Muscle of leg (tissue), 11 donors: ENCODE data around the gene NOXA1. TPM values are rescaled to one million over a fixed set of nuclear protein-coding genes. Genes with fewer than 3 reads are reported as not detected.

Source experiments
- DNase-seq: peaks from one replicate; pipeline ENCODE4 v3.0.0; 2013
- H3K27ac ChIP-seq: one replicate; pipeline ENCODE4 v1.5.1; 2013; ENCODE audit warnings: mild to moderate bottlenecking, low read length, control low read depth
- H3K27me3 ChIP-seq: one replicate; pipeline ENCODE4 v1.6.1; 2013; ENCODE audit warnings: low read length; ENCODE audit not compliant: control insufficient read depth, insufficient read depth
- H3K36me3 ChIP-seq: one replicate; pipeline ENCODE4 v1.6.1; 2013; ENCODE audit warnings: low read length; ENCODE audit not compliant: control insufficient read depth, insufficient read depth
- H3K4me1 ChIP-seq: one replicate; pipeline ENCODE4 v1.6.1; 2013; ENCODE audit warnings: low read length; ENCODE audit not compliant: control insufficient read depth, insufficient read depth
- H3K4me3 ChIP-seq: one replicate; pipeline ENCODE4 v1.5.1; 2013; ENCODE audit warnings: low read length, control low read depth
- H3K9me3 ChIP-seq: replicated peaks from 2 replicates; pipeline ENCODE4 v1.6.1; 2013; ENCODE audit warnings: low read depth, low read length; ENCODE audit not compliant: control insufficient read depth
- WGBS: methylation state at CpG from one replicate; pipeline ENCODE4 v1.1.5; 2013; ENCODE audit warnings: missing lambda C conversion rate; ENCODE audit not compliant: insufficient coverage; 5-methylcytosine and 5-hydroxymethylcytosine counted together
- polyA plus RNA-seq, 8 donors: library from polyadenylated mRNA; unstranded; fragments of 120-200 nt; gene quantifications; one replicate each; pipeline versions ENCODE4 v1.2.1 to v1.2.3, GENCODE V29; 2013; ENCODE audit warnings: inconsistent platforms in 1 of 8, low replicate concordance in 1 of 8; ENCODE audit not compliant: insufficient read length in 8 of 8, insufficient read depth in 1 of 8
- total RNA-seq: library from RNA; stranded (reverse); fragments of 120-200 nt; gene quantifications from one replicate; pipeline ENCODE4 v1.2.4, GENCODE V29; 2013

NOXA1 gene
- total and polyA plus RNA-seq, 9 donors: 0.99 to 5.1 (median 2.3) TPM

GRCh38 chr9:137428841-137429545 is 5.8 kb downstream of the NOXA1 start:
- whole genome bisulfite sequencing: 86% methylated on average over 26 of the region's 27 CpGs
- H3K4me1 ChIP-seq: peaks cover 14% of the 10 kb centered on the region
- no peak for DNase-seq
- H3K27me3 ChIP-seq: no peaks in the 10 kb centered on the region
- H3K27ac ChIP-seq: no peak overlapping the region
- no peaks in the 10 kb centered on the region for H3K9me3 ChIP-seq
- H3K4me3 ChIP-seq: no peak overlapping the region
- H3K36me3 ChIP-seq: no peaks in the 10 kb centered on the region

GRCh38 chr9:137429546-137429890 is 6.3 kb downstream of the NOXA1 start:
- Histone ChIP-seq H3K27ac (no peak overlapping the region), H3K4me1 (peaks cover 10% of the 10 kb centered on the region), H3K27me3 (no peaks in the 10 kb centered on the region), H3K4me3 (no peak overlapping the region), H3K9me3 (no peaks in the 10 kb centered on the region), H3K36me3 (no peaks in the 10 kb centered on the region)
- no peak for DNase-seq
- WGBS: 80% methylated on average over 11 of the region's 14 CpGs

- peaks cover 10% of the 10 kb centered on the region for H3K4me1 ChIP-seq
- no peak overlapping the region for H3K4me3 ChIP-seq
- no peaks in the 10 kb centered on the region for H3K36me3 ChIP-seq
- no peak for DNase-seq
- H3K27ac ChIP-seq: no peak overlapping the region
- no peaks in the 10 kb centered on the region for H3K27me3 ChIP-seq
- H3K9me3 ChIP-seq: no peaks in the 10 kb centered on the region
- WGBS: 63% methylated on average over 30 of the region's 34 CpGs
Measured at GRCh38 chr9:137429974-137430722, 7.0 kb downstream of the NOXA1 start.

GRCh38 chr9:137430723-137431415 is 7.7 kb downstream of the NOXA1 start:
- Histone ChIP-seq H3K4me3 (no peak overlapping the region), H3K9me3 (no peaks in the 10 kb centered on the region), H3K4me1 (peaks cover 10% of the 10 kb centered on the region), H3K27ac (no peak overlapping the region), H3K27me3 (no peaks in the 10 kb centered on the region), H3K36me3 (no peaks in the 10 kb centered on the region)
- DNase-seq: no peak
- 75% methylated on average over 24 of the region's 27 CpGs for WGBS

- 74% methylated on average over 16 of the region's 21 CpGs for WGBS
- Histone ChIP-seq H3K9me3 (no peaks in the 10 kb centered on the region), H3K27me3 (no peaks in the 10 kb centered on the region), H3K4me1 (peaks cover 10% of the 10 kb centered on the region), H3K4me3 (no peak overlapping the region), H3K27ac (no peak overlapping the region), H3K36me3 (no peaks in the 10 kb centered on the region)
- DNase-seq: no peak
Measured at GRCh38 chr9:137431416-137431931, 8.3 kb downstream of the NOXA1 start.

- 83% methylated on average over 12 of the region's 20 CpGs for WGBS
- Histone ChIP-seq H3K4me3 (no peak overlapping the region), H3K27ac (no peak overlapping the region), H3K27me3 (no peaks in the 10 kb centered on the region), H3K4me1 (peaks cover 10% of the 10 kb centered on the region), H3K9me3 (no peaks in the 10 kb centered on the region), H3K36me3 (no peaks in the 10 kb centered on the region)
- no peak for DNase-seq
Measured at GRCh38 chr9:137432687-137433348, 9.6 kb downstream of the NOXA1 start.

- no peaks in the 10 kb centered on the region for H3K9me3 ChIP-seq
- H3K4me1 ChIP-seq: peaks cover 10% of the 10 kb centered on the region
- WGBS: 77% methylated on average over 14 of the region's 19 CpGs
- no peaks in the 10 kb centered on the region for H3K36me3 ChIP-seq
- H3K27me3 ChIP-seq: no peaks in the 10 kb centered on the region
- no peak for DNase-seq
- no peak overlapping the region for H3K4me3 ChIP-seq
- H3K27ac ChIP-seq: no peak overlapping the region
Measured at GRCh38 chr9:137433349-137433915, 10.2 kb downstream of the NOXA1 start.

GRCh38 chr9:137433916-137434431 is 10.8 kb downstream of the NOXA1 start:
- H3K27me3 ChIP-seq: no peaks in the 10 kb centered on the region
- WGBS: 85% methylated on average over 19 of the region's 26 CpGs
- H3K36me3 ChIP-seq: no peaks in the 10 kb centered on the region
- H3K4me1 ChIP-seq: peaks cover 10% of the 10 kb centered on the region
- no peak overlapping the region for H3K4me3 ChIP-seq
- DNase-seq: no peak
- no peak overlapping the region for H3K27ac ChIP-seq
- H3K9me3 ChIP-seq: no peaks in the 10 kb centered on the region

- peaks cover 10% of the 10 kb centered on the region for H3K4me1 ChIP-seq
- H3K9me3 ChIP-seq: no peaks in the 10 kb centered on the region
- H3K27ac ChIP-seq: no peak overlapping the region
- no peak overlapping the region for H3K4me3 ChIP-seq
- 84% methylated on average over 39 of the region's 43 CpGs for WGBS
- H3K27me3 ChIP-seq: no peaks in the 10 kb centered on the region
- H3K36me3 ChIP-seq: no peaks in the 10 kb centered on the region
- no peak for DNase-seq
Measured at GRCh38 chr9:137434498-137435380, 11.5 kb downstream of the NOXA1 start.
